ENCODE measurements around the gene DNAH10. TPM values are rescaled to one million over a fixed set of nuclear protein-coding genes. Genes with fewer than 3 reads are reported as not detected.

Gene DNAH10
- total RNA-seq, 1 experiment from 2014 or later = 0.09 TPM

- TF ChIP-seq, protein P1, sequence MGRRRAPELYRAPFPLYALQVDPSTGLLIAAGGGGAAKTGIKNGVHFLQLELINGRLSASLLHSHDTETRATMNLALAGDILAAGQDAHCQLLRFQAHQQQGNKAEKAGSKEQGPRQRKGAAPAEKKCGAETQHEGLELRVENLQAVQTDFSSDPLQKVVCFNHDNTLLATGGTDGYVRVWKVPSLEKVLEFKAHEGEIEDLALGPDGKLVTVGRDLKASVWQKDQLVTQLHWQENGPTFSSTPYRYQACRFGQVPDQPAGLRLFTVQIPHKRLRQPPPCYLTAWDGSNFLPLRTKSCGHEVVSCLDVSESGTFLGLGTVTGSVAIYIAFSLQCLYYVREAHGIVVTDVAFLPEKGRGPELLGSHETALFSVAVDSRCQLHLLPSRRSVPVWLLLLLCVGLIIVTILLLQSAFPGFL (CRISPR knock-in tag; IDR thresholded peaks at IDR 0.05; ENCODE audit: borderline replicate concordance) = no peak
- TF ChIP-seq JAZF1 (CRISPR knock-in tag; IDR thresholded peaks at IDR 0.05) (no peak), GTF2I (CRISPR knock-in tag; conservative IDR thresholded peaks at IDR 0.05) (no peak), HMGA2 (CRISPR knock-in tag; IDR thresholded peaks at IDR 0.05) (no peak), E2F4 (CRISPR knock-in tag; IDR thresholded peaks at IDR 0.05; ENCODE audit: borderline replicate concordance, low read depth) (no peak), MAX (CRISPR knock-in tag; IDR thresholded peaks at IDR 0.05) (no peak), ARID4B (CRISPR knock-in tag; IDR thresholded peaks at IDR 0.05; ENCODE audit: borderline replicate concordance) (no peak), ZMAT4 (CRISPR knock-in tag; IDR thresholded peaks at IDR 0.05) (no peak), HMGXB4 (CRISPR knock-in tag; IDR thresholded peaks at IDR 0.05) (no peak), NR3C1 (CRISPR knock-in tag; conservative IDR thresholded peaks at IDR 0.05; ENCODE audit: low read depth) (no peak), SOX15 (CRISPR knock-in tag; IDR thresholded peaks at IDR 0.05) (no peak), ZNF423 (CRISPR knock-in tag; IDR thresholded peaks at IDR 0.05) (no peak)
These were observed 3.5 kb downstream of the DNAH10 start (continued) for GRCh38 chr12:123765504-123766035.

- POLR2A ChIA-PET = no interaction called here
- Mint-ChIP-seq H3K27ac (no peak overlapping the region), H3K4me3 (no peak overlapping the region), H3K9me3 (no peaks in the 10 kb centered on the region; the same call in 1 of the 2 replicates), H3K36me3 (no peaks in the 10 kb centered on the region), H3K4me1 (peaks cover 6% of the 10 kb centered on the region), H3K27me3 (ENCODE audit: low read depth) (peaks cover 25% of the 10 kb centered on the region)
- no peak for DNase-seq (ENCODE audit: low spot score)
- no peak for ATAC-seq
- TF ChIP-seq ZNF219 (CRISPR knock-in tag; IDR thresholded peaks at IDR 0.05; ENCODE audit: borderline replicate concordance) (no peak), JAZF1 (CRISPR knock-in tag; IDR thresholded peaks at IDR 0.05) (no peak)
- TF ChIP-seq, protein P2, sequence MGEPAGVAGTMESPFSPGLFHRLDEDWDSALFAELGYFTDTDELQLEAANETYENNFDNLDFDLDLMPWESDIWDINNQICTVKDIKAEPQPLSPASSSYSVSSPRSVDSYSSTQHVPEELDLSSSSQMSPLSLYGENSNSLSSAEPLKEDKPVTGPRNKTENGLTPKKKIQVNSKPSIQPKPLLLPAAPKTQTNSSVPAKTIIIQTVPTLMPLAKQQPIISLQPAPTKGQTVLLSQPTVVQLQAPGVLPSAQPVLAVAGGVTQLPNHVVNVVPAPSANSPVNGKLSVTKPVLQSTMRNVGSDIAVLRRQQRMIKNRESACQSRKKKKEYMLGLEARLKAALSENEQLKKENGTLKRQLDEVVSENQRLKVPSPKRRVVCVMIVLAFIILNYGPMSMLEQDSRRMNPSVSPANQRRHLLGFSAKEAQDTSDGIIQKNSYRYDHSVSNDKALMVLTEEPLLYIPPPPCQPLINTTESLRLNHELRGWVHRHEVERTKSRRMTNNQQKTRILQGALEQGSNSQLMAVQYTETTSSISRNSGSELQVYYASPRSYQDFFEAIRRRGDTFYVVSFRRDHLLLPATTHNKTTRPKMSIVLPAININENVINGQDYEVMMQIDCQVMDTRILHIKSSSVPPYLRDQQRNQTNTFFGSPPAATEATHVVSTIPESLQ (CRISPR knock-in tag; IDR thresholded peaks at IDR 0.05) = no peak
- CTCF ChIA-PET = no interaction called here
These were observed 5.5 kb downstream of the DNAH10 start for GRCh38 chr12:123767613-123768012.
